ENCODE measurements around the gene CAMTA1. TPM values are rescaled to one million over a fixed set of nuclear protein-coding genes. Genes with fewer than 3 reads are reported as not detected.

CAMTA1 gene
- total RNA-seq, 1 experiment from 2014 or later, result 69.5 TPM

- DNase-seq (ENCODE audit: low read depth, low spot score) (no peak), ATAC-seq (no peak)
- Histone ChIP-seq H3K36me3 (ENCODE audit: control insufficient read depth in 1 of 2, insufficient read depth in 2 of 2, low read length in 2 of 2) (no peaks in the 10 kb centered on the region), H2AFZ (ENCODE audit: low read depth, low read length, poor library complexity, severe bottlenecking) (no peak overlapping the region), H3K9ac (ENCODE audit: low read length) (no peak overlapping the region), H3K9me3 (ENCODE audit: control insufficient read depth in 1 of 2, insufficient read depth in 1 of 2, low read depth in 1 of 2, low read length in 2 of 2) (peaks cover 0 to 7% of the 10 kb centered on the region in 2 experiments; a peak in 1 of 4 replicates), H3K79me2 (ENCODE audit: insufficient read depth, low read length) (no peaks in the 10 kb centered on the region), H3K4me2 (ENCODE audit: low read length) (no peak overlapping the region), H3K27me3 (ENCODE audit: insufficient read depth, low read length) (no peaks in the 10 kb centered on the region), H3K27ac (ENCODE audit: low read depth, low read length) (no peak overlapping the region), H3K9me2 (ENCODE audit: insufficient read depth) (no peaks in the 10 kb centered on the region), H3K4me1 (ENCODE audit: control insufficient read depth in 1 of 2, insufficient read depth in 2 of 2, low read length in 2 of 2) (no peaks in the 10 kb centered on the region), H3K4me3 (replicated peaks in 1 of 2; ENCODE audit: low read depth in 1 of 2, low read length in 2 of 2) (no peak overlapping the region), H4K20me1 (ENCODE audit: insufficient read depth) (no peaks in the 10 kb centered on the region)
- CTCF ChIA-PET, result no interaction called here
- no TSS peak for BruUV-seq (replicated peaks)
- RAD21 ChIA-PET (ENCODE audit: low non-redundant PET in 1 of 2, low total read pairs in 2 of 2, uncharacterized antibody in 2 of 2, unreplicated experiment in 2 of 2), result no interaction called here
- intact Hi-C loops (cut with micrococcal nuclease), result no loop called here
- no peak for TF ChIP-seq MAX (IDR thresholded peaks at IDR 0.05)
- no peak for TF ChIP-seq POLR2A (IDR thresholded peaks at IDR 0.05; ENCODE audit: borderline replicate concordance, extremely low read depth, insufficient read depth, insufficient read length)
- no peak for TF ChIP-seq ELF1 (IDR thresholded peaks at IDR 0.05; ENCODE audit: borderline replicate concordance, low read depth)
- no peak for TF ChIP-seq ZBTB33 (IDR thresholded peaks at IDR 0.05; ENCODE audit: extremely low read depth, insufficient replicate concordance, low read length)
- TF ChIP-seq JUND (IDR thresholded peaks at IDR 0.05), result no peak
- TF ChIP-seq POLR2AphosphoS5 (IDR thresholded peaks at IDR 0.05; ENCODE audit: low read depth, low read length), result no peak
- no peak for TF ChIP-seq CBX3 (IDR thresholded peaks at IDR 0.05; ENCODE audit: low read depth)
- TF ChIP-seq EGR1 (IDR thresholded peaks at IDR 0.05; ENCODE audit: low read depth), result no peak
- TF ChIP-seq ATF3 (IDR thresholded peaks at IDR 0.05), result no peak
- no peak for TF ChIP-seq SIN3A (IDR thresholded peaks at IDR 0.05; ENCODE audit: low read depth)
- no peak for TF ChIP-seq ZNF274 (IDR thresholded peaks at IDR 0.05; ENCODE audit: low read depth, low read length)
- TF ChIP-seq YY1 (IDR thresholded peaks at IDR 0.05; ENCODE audit: extremely low read depth, insufficient replicate concordance, low read depth, low read length), result no peak
- TF ChIP-seq FOSL1 (IDR thresholded peaks at IDR 0.05; ENCODE audit: low read depth), result no peak
- TF ChIP-seq SP1 (IDR thresholded peaks at IDR 0.05; ENCODE audit: low read depth), result no peak
- TF ChIP-seq RAD21 (IDR thresholded peaks at IDR 0.05; ENCODE audit: low read depth), result no peak
- no peak for TF ChIP-seq ZFX (IDR thresholded peaks at IDR 0.05)
- no peak for TF ChIP-seq SRF (IDR thresholded peaks at IDR 0.05; ENCODE audit: low read depth)
- TF ChIP-seq EZH2 (IDR thresholded peaks at IDR 0.05), result no peak
- TF ChIP-seq TCF7L2 (IDR thresholded peaks at IDR 0.05; ENCODE audit: borderline replicate concordance, extremely low read depth, insufficient read depth, insufficient read length), result no peak
- POLR2A ChIA-PET, result no interaction called here
Measured at GRCh38 chr1:7691576-7691975, 906.3 kb downstream of the CAMTA1 start.

All from HCT116 (cell line).